IMR-90 (cell line): ENCODE results near the gene ADAMTS17. TPM values are rescaled to one million over a fixed set of nuclear protein-coding genes. Genes with fewer than 3 reads are reported as not detected.

Source experiments
- ATAC-seq: fragments of 200-7000 bp; cut with Tn5 transposase; 2 replicates; pipeline ENCODE4 v1.9.1; 2020; ENCODE audit warnings: low read depth, mild to moderate bottlenecking, moderate library complexity
- BruUV-seq: library from RNA; stranded (reverse); fragments of 400-500 nt; replicated peaks from 2 replicates; lab custom pipeline; 2021; lab: Mats Ljungman, UMichigan
- CTCF ChIA-PET: fragments of 300-600 bp; formaldehyde crosslinking; extraction: SDS; loops from one replicate; lab custom pipeline; 2021; ENCODE audit warnings: antibody characterized with exemption; lab: Yijun Ruan, JAX
- POLR2A ChIA-PET: fragments of 300-600 bp; sonication (Branson Sonifier 250); formaldehyde crosslinking; loops from one replicate; lab custom pipeline; 2022; ENCODE audit warnings: antibody characterized with exemption; ENCODE audit not compliant: unreplicated experiment; lab: Charles Lee
- DNase-seq: peaks from one replicate; pipeline ENCODE4 v3.0.0; 2013
- H2AFZ ChIP-seq: replicated peaks from 2 replicates; pipeline ENCODE3; 2013; ENCODE audit warnings: low read length, mild to moderate bottlenecking; ENCODE audit not compliant: poor library complexity
- H2AK5ac ChIP-seq: 2 replicates; pipeline ENCODE4 v1.6.1; 2013; ENCODE audit warnings: low read depth, low read length, inconsistent platforms
- H2AK9ac ChIP-seq: replicated peaks from 2 replicates; pipeline ENCODE3; 2013; ENCODE audit warnings: mild to moderate bottlenecking, low read depth, low read length, moderate library complexity; ENCODE audit not compliant: poor library complexity
- H2BK120ac ChIP-seq: 2 replicates; pipeline ENCODE4 v1.6.1; 2013; ENCODE audit warnings: low read depth, low read length, inconsistent platforms
- H2BK15ac ChIP-seq: 3 replicates; pipeline ENCODE4 v1.6.1; 2013; ENCODE audit warnings: low read depth, low read length, inconsistent platforms
- H2BK20ac ChIP-seq: 2 replicates; pipeline ENCODE4 v1.6.1; 2013; ENCODE audit warnings: low read depth, mild to moderate bottlenecking, inconsistent platforms, low read length, moderate library complexity
- H2BK5ac ChIP-seq: 2 replicates; pipeline ENCODE4 v1.6.1; 2013; ENCODE audit warnings: mild to moderate bottlenecking, low read depth, low read length, inconsistent platforms; ENCODE audit not compliant: poor library complexity, severe bottlenecking
- H3K14ac ChIP-seq: replicated peaks from 2 replicates; pipeline ENCODE4 v1.6.1; 2013; ENCODE audit warnings: low read depth, low read length, inconsistent platforms
- H3K18ac ChIP-seq: 2 replicates; pipeline ENCODE4 v1.6.1; 2013; ENCODE audit warnings: low read depth, low read length, control low read depth
- H3K23ac ChIP-seq: 2 replicates; pipeline ENCODE4 v1.6.1; 2013; ENCODE audit warnings: low read depth, low read length, inconsistent platforms
- H3K27ac ChIP-seq: 2 replicates; pipeline ENCODE4 v1.5.1; 2013; ENCODE audit warnings: mild to moderate bottlenecking, control low read depth, low read length; ENCODE audit not compliant: insufficient read depth
- H3K27me3 ChIP-seq: 2 replicates; pipeline ENCODE4 v1.6.1; 2013; ENCODE audit warnings: low read length; ENCODE audit not compliant: control insufficient read depth, insufficient read depth
- H3K36me3 ChIP-seq: 2 replicates; pipeline ENCODE4 v1.6.1; 2013; ENCODE audit warnings: low read length, mixed read lengths; ENCODE audit not compliant: control insufficient read depth, insufficient read depth
- H3K4ac ChIP-seq: 2 replicates; pipeline ENCODE4 v1.6.1; 2013; ENCODE audit warnings: low read depth, low read length, inconsistent platforms
- H3K4me1 ChIP-seq: 2 replicates; pipeline ENCODE4 v1.6.1; 2013; ENCODE audit warnings: low read length, mixed read lengths; ENCODE audit not compliant: control insufficient read depth, insufficient read depth
- H3K4me2 ChIP-seq: 2 replicates; pipeline ENCODE4 v1.6.1; 2013; ENCODE audit warnings: low read depth, mild to moderate bottlenecking, control low read depth, low read length, moderate library complexity
- H3K4me3 ChIP-seq: 2 replicates; pipeline ENCODE4 v1.5.1; 2013; ENCODE audit warnings: low read depth, mild to moderate bottlenecking, control low read depth, low read length, moderate library complexity; ENCODE audit not compliant: insufficient read depth
- H3K56ac ChIP-seq: 2 replicates; pipeline ENCODE4 v1.6.1; 2013; ENCODE audit warnings: low read length, inconsistent platforms; ENCODE audit not compliant: insufficient read depth; ENCODE audit errors: extremely low read depth
- H3K79me1 ChIP-seq, 2 experiments: 2 replicates each; pipeline ENCODE4 v1.6.1; 2013; ENCODE audit warnings: low read length in 2 of 2, inconsistent platforms in 1 of 2, low read depth in 1 of 2
- H3K9ac ChIP-seq: 2 replicates; pipeline ENCODE4 v1.6.1; 2013; ENCODE audit warnings: low read depth, low read length, control low read depth
- H3K9me1 ChIP-seq: 2 replicates; pipeline ENCODE4 v1.6.1; 2013; ENCODE audit warnings: low read length, inconsistent platforms; ENCODE audit not compliant: insufficient read depth
- H3K9me3 ChIP-seq: 2 replicates; pipeline ENCODE4 v1.6.1; 2013; ENCODE audit warnings: low read length; ENCODE audit not compliant: control insufficient read depth, insufficient read depth
- H4K20me1 ChIP-seq: 2 replicates; pipeline ENCODE4 v1.6.1; 2013; ENCODE audit warnings: low read length, inconsistent platforms; ENCODE audit not compliant: insufficient read depth
- H4K5ac ChIP-seq: 2 replicates; pipeline ENCODE4 v1.6.1; 2013; ENCODE audit warnings: mild to moderate bottlenecking, low read depth, low read length, control low read depth
- H4K8ac ChIP-seq, 2 experiments: 2 replicates each; pipeline ENCODE4 v1.6.1; 2013; ENCODE audit warnings: low read depth in 2 of 2, low read length in 2 of 2, control low read depth in 1 of 2, inconsistent platforms in 1 of 2
- H4K91ac ChIP-seq: 2 replicates; pipeline ENCODE4 v1.6.1; 2013; ENCODE audit warnings: low read depth, low read length, inconsistent platforms; ENCODE audit not compliant: insufficient read depth
- BHLHE40 ChIP-seq: fragments of 150-350 bp; IDR thresholded peaks from 2 replicates; pipeline ENCODE4 v1.6.1; 2016; ENCODE audit warnings: mild to moderate bottlenecking, low read depth, low read length
- CEBPB ChIP-seq: IDR thresholded peaks from 2 replicates; pipeline ENCODE4 v1.6.1; 2012; ENCODE audit warnings: low read depth, low read length, improper control_type of control experiment
- CHD1 ChIP-seq: IDR thresholded peaks from 2 replicates; pipeline ENCODE4 v1.6.1; 2012; ENCODE audit warnings: low read depth, low read length, improper control_type of control experiment
- ELK1 ChIP-seq: fragments of 150-350 bp; IDR thresholded peaks from 2 replicates; pipeline ENCODE4 v1.6.1; 2016; ENCODE audit warnings: low read depth, mild to moderate bottlenecking, low read length, moderate library complexity, borderline replicate concordance
- FOS ChIP-seq: fragments of 150-350 bp; IDR thresholded peaks from 2 replicates; pipeline ENCODE4 v1.6.1; 2016; ENCODE audit warnings: low read depth, low read length
- MAFK ChIP-seq: IDR thresholded peaks from 2 replicates; pipeline ENCODE4 v1.6.1; 2012; ENCODE audit warnings: low read depth, low read length, improper control_type of control experiment
- MAZ ChIP-seq: IDR thresholded peaks from 2 replicates; pipeline ENCODE4 v1.6.1; 2012; ENCODE audit warnings: low read depth, mild to moderate bottlenecking, low read length, improper control_type of control experiment, moderate library complexity, borderline replicate concordance
- MXI1 ChIP-seq: IDR thresholded peaks from 2 replicates; pipeline ENCODE4 v1.6.1; 2012; ENCODE audit warnings: low read depth, mild to moderate bottlenecking, low read length, moderate library complexity, borderline replicate concordance
- NFE2L2 ChIP-seq: fragments of 150-350 bp; IDR thresholded peaks from 2 replicates; pipeline ENCODE4 v1.6.1; 2016; ENCODE audit warnings: low read depth, mild to moderate bottlenecking, low read length
- POLR2A ChIP-seq: IDR thresholded peaks from 2 replicates; pipeline ENCODE4 v1.6.1; 2012; ENCODE audit warnings: mild to moderate bottlenecking, low read depth, low read length
- RAD21 ChIP-seq: IDR thresholded peaks from 2 replicates; pipeline ENCODE4 v1.6.1; 2012; ENCODE audit warnings: low read length, improper control_type of control experiment
- RCOR1 ChIP-seq: IDR thresholded peaks from 2 replicates; pipeline ENCODE4 v1.6.1; 2012; ENCODE audit warnings: mild to moderate bottlenecking, low read length, improper control_type of control experiment; ENCODE audit not compliant: insufficient replicate concordance
- RFX5 ChIP-seq: IDR thresholded peaks from 2 replicates; pipeline ENCODE4 v1.8.0; 2012; ENCODE audit warnings: low read depth, mild to moderate bottlenecking, low read length, moderate library complexity
- SMC3 ChIP-seq: fragments of 150-350 bp; IDR thresholded peaks from 2 replicates; pipeline ENCODE4 v1.6.1; 2016; ENCODE audit warnings: low read depth, mild to moderate bottlenecking, antibody characterized with exemption, low read length, moderate library complexity
- WGBS, 2 experiments: methylation state at CpG; one replicate each; pipeline versions ENCODE4 v1.1.5 to v1.1.7; 2013; ENCODE audit warnings: missing lambda C conversion rate in 2 of 2; ENCODE audit not compliant: insufficient read length in 1 of 2; ENCODE audit errors: extremely low coverage in 2 of 2; 5-methylcytosine and 5-hydroxymethylcytosine counted together
- dilution Hi-C: fragments of 300-500 bp; cut with HindIII; formaldehyde crosslinking; loops from one replicate; pipeline ENCODE4 v1.14.3; 2018; ENCODE audit warnings: low sequenced_read_pairs; ENCODE audit not compliant: unreplicated experiment
- in situ Hi-C: fragments of 300-500 bp; cut with MboI; formaldehyde crosslinking; loops from 3 replicates; pipeline ENCODE4 v1.14.3; 2019; ENCODE audit warnings: low sequenced_read_pairs, inconsistent platforms, mixed read lengths
- intact Hi-C: fragments of 100-400 bp; cut with micrococcal nuclease; formaldehyde crosslinking; loops from 2 replicates; pipeline ENCODE4 v1.10.0; 2022
- polyA plus RNA-seq, 3 experiments: library from polyadenylated mRNA; depleted of rRNA; stranded (reverse); fragments of >200 nt; gene quantifications; 2 replicates each; pipeline ENCODE4 v1.2.3, GENCODE V29; 2012; ENCODE audit warnings: low replicate concordance in 1 of 3
- total RNA-seq: library from RNA; depleted of rRNA; stranded (reverse); fragments of >200 nt; gene quantifications from 2 replicates; pipeline ENCODE4 v1.2.3, GENCODE V29; 2012
- TF ChIP-seq, protein P1 (sequence below): conservative IDR thresholded peaks from 2 replicates; pipeline ENCODE4 v1.5.1; 2012; ENCODE audit warnings: mild to moderate bottlenecking, low read depth, low read length, improper control_type of control experiment
- TF ChIP-seq, protein P2 (sequence below): fragments of 150-350 bp; IDR thresholded peaks from 2 replicates; pipeline ENCODE4 v1.6.1; 2017; ENCODE audit warnings: mild to moderate bottlenecking, antibody characterized with exemption, low read length, low read depth

Gene ADAMTS17
- total and polyA plus RNA-seq, 2 of the 4 experiments (the other 2 are of a cell fraction): 0.03 TPM; not detected in 1

DNA sequence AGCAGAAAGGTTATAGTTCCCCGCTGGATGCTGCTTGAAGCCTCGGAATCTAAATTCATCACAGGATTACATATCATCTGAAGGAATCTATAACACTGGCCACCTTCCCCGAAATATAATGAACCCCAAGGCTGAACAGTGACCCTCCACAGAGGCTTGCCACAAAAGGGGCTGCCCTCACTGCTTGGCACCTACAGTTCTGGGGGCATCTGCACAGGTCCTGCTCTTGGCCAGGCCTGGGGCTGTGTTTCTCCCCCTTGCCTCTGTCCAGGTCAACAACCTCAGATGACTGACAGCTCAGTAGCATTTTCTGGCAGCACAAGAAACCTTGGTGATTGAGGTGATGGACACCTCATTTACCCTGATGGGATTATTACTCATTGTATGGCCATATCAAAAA is 1.5 kb upstream of the ADAMTS17 start:
- Histone ChIP-seq H2AK9ac (no peak overlapping the region), H3K18ac (no peak overlapping the region), H4K8ac (no peak overlapping the region), H2BK15ac (no peak overlapping the region), H3K27ac (no peak overlapping the region), H3K27me3 (peaks cover 8% of the 10 kb centered on the region), H3K79me1 (no peaks in the 10 kb centered on the region), H3K4ac (no peak overlapping the region), H3K36me3 (no peaks in the 10 kb centered on the region), H2BK5ac (no peak overlapping the region), H4K20me1 (no peaks in the 10 kb centered on the region), H3K4me1 (no peaks in the 10 kb centered on the region), H2AFZ (no peak overlapping the region), H3K14ac (no peak overlapping the region), H2BK20ac (no peak overlapping the region), H3K9me1 (no peaks in the 10 kb centered on the region), H2AK5ac (no peak overlapping the region), H3K4me3 (no peak overlapping the region), H3K4me2 (no peak overlapping the region), H4K5ac (no peak overlapping the region), H4K91ac (no peak overlapping the region), H3K23ac (no peak overlapping the region), H3K9ac (no peak overlapping the region), H3K56ac (no peak overlapping the region), H2BK120ac (no peak overlapping the region), H3K9me3 (no peaks in the 10 kb centered on the region; the same call in 1 of the 2 replicates)
- CTCF ChIA-PET: interaction anchor here (0.6 kb wide), 2 partner anchors 12 to 16 kb away, joined by 3 read pairs; no protein-coding TSS in a partner anchor
- TF ChIP-seq RCOR1 (no peak), NFE2L2 (no peak), POLR2A (no peak), FOS (no peak), ELK1 (no peak), CHD1 (no peak), SMC3 (no peak), CEBPB (no peak), RAD21 (no peak), MAZ (no peak), BHLHE40 (no peak), MXI1 (no peak), MAFK (no peak), RFX5 (no peak)
- TF ChIP-seq, protein P1, sequence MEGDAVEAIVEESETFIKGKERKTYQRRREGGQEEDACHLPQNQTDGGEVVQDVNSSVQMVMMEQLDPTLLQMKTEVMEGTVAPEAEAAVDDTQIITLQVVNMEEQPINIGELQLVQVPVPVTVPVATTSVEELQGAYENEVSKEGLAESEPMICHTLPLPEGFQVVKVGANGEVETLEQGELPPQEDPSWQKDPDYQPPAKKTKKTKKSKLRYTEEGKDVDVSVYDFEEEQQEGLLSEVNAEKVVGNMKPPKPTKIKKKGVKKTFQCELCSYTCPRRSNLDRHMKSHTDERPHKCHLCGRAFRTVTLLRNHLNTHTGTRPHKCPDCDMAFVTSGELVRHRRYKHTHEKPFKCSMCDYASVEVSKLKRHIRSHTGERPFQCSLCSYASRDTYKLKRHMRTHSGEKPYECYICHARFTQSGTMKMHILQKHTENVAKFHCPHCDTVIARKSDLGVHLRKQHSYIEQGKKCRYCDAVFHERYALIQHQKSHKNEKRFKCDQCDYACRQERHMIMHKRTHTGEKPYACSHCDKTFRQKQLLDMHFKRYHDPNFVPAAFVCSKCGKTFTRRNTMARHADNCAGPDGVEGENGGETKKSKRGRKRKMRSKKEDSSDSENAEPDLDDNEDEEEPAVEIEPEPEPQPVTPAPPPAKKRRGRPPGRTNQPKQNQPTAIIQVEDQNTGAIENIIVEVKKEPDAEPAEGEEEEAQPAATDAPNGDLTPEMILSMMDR: no peak
- TF ChIP-seq, protein P2, sequence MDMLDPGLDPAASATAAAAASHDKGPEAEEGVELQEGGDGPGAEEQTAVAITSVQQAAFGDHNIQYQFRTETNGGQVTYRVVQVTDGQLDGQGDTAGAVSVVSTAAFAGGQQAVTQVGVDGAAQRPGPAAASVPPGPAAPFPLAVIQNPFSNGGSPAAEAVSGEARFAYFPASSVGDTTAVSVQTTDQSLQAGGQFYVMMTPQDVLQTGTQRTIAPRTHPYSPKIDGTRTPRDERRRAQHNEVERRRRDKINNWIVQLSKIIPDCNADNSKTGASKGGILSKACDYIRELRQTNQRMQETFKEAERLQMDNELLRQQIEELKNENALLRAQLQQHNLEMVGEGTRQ: no peak
- POLR2A ChIA-PET: no interaction called here
- dilution Hi-C loops (no loop called here), in situ Hi-C loops (no loop called here), intact Hi-C loops (no loop called here)
- 80% methylated on average over 1 of the region's 3 CpGs; no CpG with 5 or more reads in 1 of the 2 experiments for WGBS, 2 experiments
- BruUV-seq: no TSS peak
- DNase-seq (no peak), ATAC-seq (no peak)
